Gastroesophageal sphincter (tissue), 4 donors: ENCODE measurements around the gene SP110. TPM values are rescaled to one million over a fixed set of nuclear protein-coding genes. Genes with fewer than 3 reads are reported as not detected.

Source experiments
- ATAC-seq: fragments of 150-250 bp; one replicate; pipeline ENCODE4 v1.9.1; 2016; ENCODE audit warnings: mild to moderate bottlenecking, moderate library complexity
- H3K27ac ChIP-seq, 4 donors: fragments of 200-600 bp; sonication (generic) in 3 of 4; 1 replicate in 3 of 4; 2 replicates in 1 of 4; pipeline ENCODE4 v1.5.1; 2016 to 2019
- H3K27me3 ChIP-seq: fragments of 200-600 bp; sonication (generic); one replicate; pipeline ENCODE4 v1.5.1; 2019
- H3K36me3 ChIP-seq, 2 donors: fragments of 200-600 bp; sonication (generic); one replicate each; pipeline ENCODE4 v1.5.1; 2019; ENCODE audit warnings: control low read depth in 1 of 2
- H3K4me1 ChIP-seq, 3 donors: fragments of 200-600 bp; sonication (generic); 1 replicate in 2 of 3; 2 replicates in 1 of 3; pipeline ENCODE4 v1.5.1; 2016 to 2019; ENCODE audit warnings: control low read depth in 2 of 3
- H3K4me3 ChIP-seq, 2 donors: fragments of 200-600 bp; sonication (generic); one replicate each; pipeline ENCODE4 v1.5.1; 2019; ENCODE audit warnings: mild to moderate bottlenecking in 1 of 2, moderate library complexity in 1 of 2
- H3K9me3 ChIP-seq, 3 donors: fragments of 200-600 bp; sonication (generic); one replicate each; pipeline ENCODE4 v1.5.1; 2017 to 2019; ENCODE audit warnings: control low read depth in 2 of 3
- EP300 ChIP-seq: sonication (generic); formaldehyde crosslinking; IDR thresholded peaks from one replicate; pipeline ENCODE4 v1.6.1; 2017; ENCODE audit warnings: antibody characterized with exemption, mild to moderate bottlenecking
- POLR2A ChIP-seq, 2 donors: fragments of 450-650 bp; IDR thresholded peaks; one replicate each; pipeline ENCODE4 v1.6.1; 2017; ENCODE audit warnings: antibody characterized with exemption in 2 of 2, mild to moderate bottlenecking in 2 of 2, moderate library complexity in 1 of 2
- POLR2AphosphoS5 ChIP-seq: sonication (generic); formaldehyde crosslinking; IDR thresholded peaks from one replicate; pipeline ENCODE4 v1.6.1; 2017; ENCODE audit warnings: antibody characterized with exemption
- WGBS, 2 donors: methylation state at CpG; one replicate each; pipeline ENCODE4 v1.1.5; 2018; ENCODE audit warnings: low coverage in 1 of 2; 5-methylcytosine and 5-hydroxymethylcytosine counted together
- total RNA-seq, 4 donors: library from RNA; depleted of rRNA; stranded (reverse); fragments of >200 nt; gene quantifications; one replicate each; pipeline ENCODE4 v1.1.0, GENCODE V29; 2016
- TF ChIP-seq, protein P1 (sequence below), 4 experiments: fragments of 200-600 bp in 2 of 4; fragments of 450-650 bp in 2 of 4; sonication (generic) in 1 of 4; IDR thresholded peaks; one replicate each; pipeline ENCODE4 v1.5.1; 2017 to 2019; ENCODE audit warnings: antibody characterized with exemption in 4 of 4, mild to moderate bottlenecking in 2 of 4, moderate library complexity in 2 of 4

SP110 gene
- total RNA-seq, 4 donors from 2014 or later, result 16.3 to 37.5 (median 19.2) TPM

GRCh38 chr2:230262246-230262645 is 42.5 kb upstream of the SP110 start:
- no peak for ATAC-seq
- no peaks in the 10 kb centered on the region for H3K9me3 ChIP-seq
- no peak for TF ChIP-seq EP300
- TF ChIP-seq, protein P1, sequence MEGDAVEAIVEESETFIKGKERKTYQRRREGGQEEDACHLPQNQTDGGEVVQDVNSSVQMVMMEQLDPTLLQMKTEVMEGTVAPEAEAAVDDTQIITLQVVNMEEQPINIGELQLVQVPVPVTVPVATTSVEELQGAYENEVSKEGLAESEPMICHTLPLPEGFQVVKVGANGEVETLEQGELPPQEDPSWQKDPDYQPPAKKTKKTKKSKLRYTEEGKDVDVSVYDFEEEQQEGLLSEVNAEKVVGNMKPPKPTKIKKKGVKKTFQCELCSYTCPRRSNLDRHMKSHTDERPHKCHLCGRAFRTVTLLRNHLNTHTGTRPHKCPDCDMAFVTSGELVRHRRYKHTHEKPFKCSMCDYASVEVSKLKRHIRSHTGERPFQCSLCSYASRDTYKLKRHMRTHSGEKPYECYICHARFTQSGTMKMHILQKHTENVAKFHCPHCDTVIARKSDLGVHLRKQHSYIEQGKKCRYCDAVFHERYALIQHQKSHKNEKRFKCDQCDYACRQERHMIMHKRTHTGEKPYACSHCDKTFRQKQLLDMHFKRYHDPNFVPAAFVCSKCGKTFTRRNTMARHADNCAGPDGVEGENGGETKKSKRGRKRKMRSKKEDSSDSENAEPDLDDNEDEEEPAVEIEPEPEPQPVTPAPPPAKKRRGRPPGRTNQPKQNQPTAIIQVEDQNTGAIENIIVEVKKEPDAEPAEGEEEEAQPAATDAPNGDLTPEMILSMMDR (IDR thresholded peaks at IDR 0.05), result no peak
- TF ChIP-seq POLR2AphosphoS5, result no peak
- TF ChIP-seq POLR2A (IDR thresholded peaks at IDR 0.05), result no peak
- no peak overlapping the region for H3K27ac ChIP-seq
- no peak overlapping the region for H3K4me3 ChIP-seq
- H3K36me3 ChIP-seq, result no peaks in the 10 kb centered on the region
- no peaks in the 10 kb centered on the region for H3K4me1 ChIP-seq
- no peaks in the 10 kb centered on the region for H3K27me3 ChIP-seq
- WGBS, 2 donors, result 75 to 94% methylated on average over 4 to 5 of the region's 5 CpGs

GRCh38 chr2:230258483-230258882 is 38.7 kb upstream of the SP110 start:
- H3K9me3 ChIP-seq, result no peaks in the 10 kb centered on the region
- H3K36me3 ChIP-seq, result no peaks in the 10 kb centered on the region
- H3K4me3 ChIP-seq, result no peak overlapping the region
- ATAC-seq, result no peak
- no peaks in the 10 kb centered on the region for H3K27me3 ChIP-seq
- WGBS, 2 donors, result 28 to 50% methylated on average over 4 of the region's 4 CpGs
- no peak overlapping the region for H3K27ac ChIP-seq
- no peaks in the 10 kb centered on the region for H3K4me1 ChIP-seq
- no peak for TF ChIP-seq POLR2A (IDR thresholded peaks at IDR 0.05)
- TF ChIP-seq, protein P1 (IDR thresholded peaks at IDR 0.05), result no peak
- TF ChIP-seq POLR2AphosphoS5, result no peak
- no peak for TF ChIP-seq EP300

DNA sequence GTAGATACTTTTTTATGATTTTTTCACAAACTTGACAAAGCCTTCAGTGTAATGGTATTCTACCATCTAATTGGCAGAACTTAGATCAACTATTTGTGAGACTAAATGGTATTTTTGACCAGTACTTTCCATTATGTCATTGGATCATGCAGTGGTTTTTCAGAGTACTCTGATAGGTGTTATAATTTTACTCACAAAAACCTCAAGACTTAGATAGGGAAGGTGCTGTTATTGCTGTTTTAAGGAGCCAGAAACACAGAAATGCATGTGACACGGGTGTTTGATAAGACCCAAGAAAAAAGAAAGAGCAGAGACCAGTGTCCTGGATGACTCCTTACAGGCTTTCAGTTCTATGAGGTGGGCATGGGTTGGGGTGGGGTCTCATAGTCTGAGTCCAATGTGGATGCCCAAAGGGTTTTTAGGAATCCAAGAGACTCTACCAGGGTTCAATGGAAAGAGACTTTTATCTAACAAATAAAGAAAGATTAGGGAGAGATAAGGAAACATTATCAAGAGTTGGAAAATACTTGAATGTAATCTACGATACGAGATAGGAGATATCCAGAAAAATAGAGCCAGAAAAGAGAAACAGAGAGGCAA is 37.0 kb upstream of the SP110 start:
- Histone ChIP-seq H3K36me3 (no peaks in the 10 kb centered on the region), H3K4me3 (no peak overlapping the region), H3K27me3 (no peaks in the 10 kb centered on the region), H3K4me1 (no peaks in the 10 kb centered on the region), H3K9me3 (no peaks in the 10 kb centered on the region), H3K27ac (no peak overlapping the region)
- ATAC-seq, result no peak
- 70 to 92% methylated on average over 1 to 3 of the region's 3 CpGs for WGBS, 2 donors
- TF ChIP-seq EP300 (no peak), POLR2A (IDR thresholded peaks at IDR 0.05) (no peak), POLR2AphosphoS5 (no peak)
- TF ChIP-seq, protein P1 (IDR thresholded peaks at IDR 0.05), result no peak

DNA sequence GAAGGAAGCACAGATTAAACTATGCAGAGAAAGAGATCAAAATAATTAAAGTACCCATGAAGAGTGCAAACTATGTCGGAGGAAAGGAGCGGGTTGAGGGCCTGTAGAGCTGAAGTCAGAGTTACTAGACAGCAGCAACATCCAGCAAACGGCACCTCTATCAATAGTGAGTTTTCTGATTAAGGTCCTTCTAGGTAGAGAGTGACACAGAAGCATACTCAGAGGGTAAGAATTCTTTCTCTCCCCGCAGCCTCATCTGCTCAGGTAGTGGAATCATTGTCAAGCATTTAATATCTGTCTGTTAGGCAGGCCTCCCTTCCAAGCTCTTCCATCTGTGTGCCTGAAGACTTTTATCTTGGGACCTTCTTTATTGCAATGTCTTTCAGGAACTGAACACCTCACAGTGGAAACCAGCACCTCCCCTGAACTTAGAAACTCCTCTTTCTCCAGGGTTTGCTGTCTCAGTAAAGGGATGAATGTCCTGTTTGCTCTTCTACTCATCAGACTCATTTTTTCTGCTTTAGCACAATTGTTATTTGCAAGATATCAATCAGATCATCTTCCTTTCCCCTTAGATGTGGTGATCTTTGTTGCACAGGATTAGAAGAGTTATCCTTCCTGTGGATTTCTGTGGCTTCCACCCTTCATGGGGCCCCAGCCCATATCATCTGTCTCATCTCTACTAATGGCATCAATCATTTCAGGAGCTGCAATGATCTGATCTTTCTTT is 34.5 kb upstream of the SP110 start:
- Histone ChIP-seq H3K27ac (no peak overlapping the region), H3K27me3 (no peaks in the 10 kb centered on the region), H3K4me1 (no peaks in the 10 kb centered on the region), H3K36me3 (no peaks in the 10 kb centered on the region), H3K4me3 (no peak overlapping the region), H3K9me3 (no peaks in the 10 kb centered on the region)
- 76 to 84% methylated on average over 4 of the region's 4 CpGs for WGBS, 2 donors
- ATAC-seq, result no peak
- no peak for TF ChIP-seq EP300

- Histone ChIP-seq H3K9me3 (no peaks in the 10 kb centered on the region), H3K36me3 (no peaks in the 10 kb centered on the region), H3K27me3 (no peaks in the 10 kb centered on the region), H3K27ac (no peak overlapping the region), H3K4me1 (no peaks in the 10 kb centered on the region), H3K4me3 (no peak overlapping the region)
- TF ChIP-seq POLR2A (IDR thresholded peaks at IDR 0.05), result no peak
- no peak for TF ChIP-seq POLR2AphosphoS5
- no peak for TF ChIP-seq EP300
- TF ChIP-seq, protein P1 (IDR thresholded peaks at IDR 0.05), result no peak
- ATAC-seq, result no peak
- WGBS, 2 donors, result 88 to 93% methylated on average over 2 of the region's 2 CpGs
These were observed 30.4 kb upstream of the SP110 start for GRCh38 chr2:230250231-230250630.
